Measurements from ENCODE around the gene ITK. TPM values are rescaled to one million over a fixed set of nuclear protein-coding genes. Genes with fewer than 3 reads are reported as not detected.

ITK gene
- total and polyA plus RNA-seq, 2 donors (not counting 3 experiments of a cell fraction or from before 2014, with no cell fraction given): not detected

- CTCF ChIA-PET: no interaction called here
- intact Hi-C loops (cut with micrococcal nuclease) (no loop called here), dilution Hi-C loops (cut with MboI; ENCODE audit: extremely low pct_ligation_motif_present, low sequenced_read_pairs) (no loop called here)
- Histone ChIP-seq H3K9me3 (replicated peaks; ENCODE audit: control insufficient read depth, insufficient read depth, low read length) (no peaks in the 10 kb centered on the region), H3K27me3 (ENCODE audit: control insufficient read depth in 2 of 2, insufficient read depth in 2 of 2, low read length in 2 of 2) (no peaks in the 10 kb centered on the region), H3K4me3 (replicated peaks in 1 of 3; ENCODE audit: insufficient read depth in 1 of 3, low read depth in 1 of 3, low read length in 3 of 3) (no peak overlapping the region), H2AFZ (ENCODE audit: low read depth, low read length) (no peak overlapping the region), H3K36me3 (ENCODE audit: control insufficient read depth in 2 of 2, extremely low read depth in 1 of 2, insufficient read depth in 2 of 2, low read length in 2 of 2) (no peaks in the 10 kb centered on the region), H3K4me2 (ENCODE audit: insufficient read depth, low read length) (no peak overlapping the region), H3K27ac (ENCODE audit: insufficient read depth, low read depth, low read length) (no peak overlapping the region), H3K79me2 (ENCODE audit: control insufficient read depth, insufficient read depth, low read length) (no peaks in the 10 kb centered on the region), H4K20me1 (replicated peaks; ENCODE audit: control insufficient read depth, extremely low read depth, insufficient read depth, low read length) (no peaks in the 10 kb centered on the region), H3K9me1 (replicated peaks; ENCODE audit: control insufficient read depth, extremely low read depth, insufficient read depth, low read length) (no peaks in the 10 kb centered on the region), H3K4me1 (ENCODE audit: control insufficient read depth, extremely low read depth, insufficient read depth, low read length) (no peaks in the 10 kb centered on the region), H3K9ac (replicated peaks; ENCODE audit: extremely low read depth, insufficient read depth, low read length) (no peak overlapping the region)
- BruUV-seq (replicated peaks): no TSS peak
- POLR2A ChIA-PET: no interaction called here
- DNase-seq (ENCODE audit: low read depth, low spot score) (no peak), FAIRE-seq (no peak)
- TF ChIP-seq EZH2 (IDR thresholded peaks at IDR 0.05; ENCODE audit: borderline replicate concordance, low read depth, low read length, severe bottlenecking): no peak
- TF ChIP-seq CTCF (IDR thresholded peaks at IDR 0.05; ENCODE audit: extremely low read depth in 1 of 2, insufficient read depth in 1 of 2, low read depth in 1 of 2, low read length in 2 of 2): no peak
- TF ChIP-seq POLR2A (IDR thresholded peaks at IDR 0.05; ENCODE audit: low read depth, low read length): no peak
- TF ChIP-seq POLR2AphosphoS5 (IDR thresholded peaks at IDR 0.05; ENCODE audit: insufficient read depth, low read depth, low read length): no peak
- TF ChIP-seq MYC (IDR thresholded peaks at IDR 0.05; ENCODE audit: low read depth, low read length): no peak
Observed at GRCh38 chr5:157290981-157291711, 110.5 kb downstream of the ITK start.

GRCh38 chr5:157292599-157292998 is 112.0 kb downstream of the ITK start:
- Histone ChIP-seq H3K4me1 (ENCODE audit: control insufficient read depth, extremely low read depth, insufficient read depth, low read length) (no peaks in the 10 kb centered on the region), H4K20me1 (replicated peaks; ENCODE audit: control insufficient read depth, extremely low read depth, insufficient read depth, low read length) (no peaks in the 10 kb centered on the region), H3K9me1 (replicated peaks; ENCODE audit: control insufficient read depth, extremely low read depth, insufficient read depth, low read length) (no peaks in the 10 kb centered on the region), H3K27ac (ENCODE audit: insufficient read depth, low read depth, low read length) (no peak overlapping the region), H3K36me3 (ENCODE audit: control insufficient read depth in 2 of 2, extremely low read depth in 1 of 2, insufficient read depth in 2 of 2, low read length in 2 of 2) (no peaks in the 10 kb centered on the region), H3K79me2 (ENCODE audit: control insufficient read depth, insufficient read depth, low read length) (no peaks in the 10 kb centered on the region), H3K4me2 (ENCODE audit: insufficient read depth, low read length) (no peak overlapping the region), H2AFZ (ENCODE audit: low read depth, low read length) (no peak overlapping the region), H3K9me3 (replicated peaks; ENCODE audit: control insufficient read depth, insufficient read depth, low read length) (no peaks in the 10 kb centered on the region), H3K27me3 (ENCODE audit: control insufficient read depth in 2 of 2, insufficient read depth in 2 of 2, low read length in 2 of 2) (no peaks in the 10 kb centered on the region), H3K9ac (replicated peaks; ENCODE audit: extremely low read depth, insufficient read depth, low read length) (no peak overlapping the region), H3K4me3 (replicated peaks in 1 of 3; ENCODE audit: insufficient read depth in 1 of 3, low read depth in 1 of 3, low read length in 3 of 3) (no peak overlapping the region)
- ChIA-PET POLR2A (no interaction called here), CTCF (no interaction called here)
- dilution Hi-C loops (cut with MboI; ENCODE audit: extremely low pct_ligation_motif_present, low sequenced_read_pairs) (no loop called here), intact Hi-C loops (cut with micrococcal nuclease) (no loop called here)
- FAIRE-seq (no peak), DNase-seq (ENCODE audit: low read depth, low spot score) (no peak)
- BruUV-seq (replicated peaks): no TSS peak
- TF ChIP-seq EZH2 (IDR thresholded peaks at IDR 0.05; ENCODE audit: borderline replicate concordance, low read depth, low read length, severe bottlenecking) (no peak), POLR2A (IDR thresholded peaks at IDR 0.05; ENCODE audit: low read depth, low read length) (no peak), FOS (IDR thresholded peaks at IDR 0.05; ENCODE audit: borderline replicate concordance, insufficient read depth, low read length) (no peak), CTCF (IDR thresholded peaks at IDR 0.05; ENCODE audit: extremely low read depth in 1 of 2, insufficient read depth in 1 of 2, low read depth in 1 of 2, low read length in 2 of 2) (no peak), GATA2 (IDR thresholded peaks at IDR 0.05; ENCODE audit: insufficient read depth, insufficient read length, low read depth, low read length) (no peak), JUN (IDR thresholded peaks at IDR 0.05; ENCODE audit: borderline replicate concordance, insufficient read depth, insufficient read length, low read depth) (no peak), POLR2AphosphoS5 (IDR thresholded peaks at IDR 0.05; ENCODE audit: insufficient read depth, low read depth, low read length) (no peak)

All from endothelial cell of umbilical vein (primary cell).